ENCODE results near the gene MAP3K7. TPM values are rescaled to one million over a fixed set of nuclear protein-coding genes. Genes with fewer than 3 reads are reported as not detected.

The MAP3K7 gene
- total and polyA plus RNA-seq, 2 of the 4 experiments (the other 2 are of a cell fraction) = 26.5 to 29.9 TPM

- H4K20me1 ChIP-seq (ENCODE audit: insufficient read depth, low read length) = no peaks in the 10 kb centered on the region
- no peak for ATAC-seq (ENCODE audit: low read depth)
- H3K4ac ChIP-seq (ENCODE audit: low read depth, low read length) = no peak overlapping the region
- H2AK5ac ChIP-seq (ENCODE audit: low read depth, low read length) = no peak overlapping the region
- no peaks in the 10 kb centered on the region for H3K36me3 ChIP-seq (ENCODE audit: control insufficient read depth, insufficient read depth, low read length)
- H4K91ac ChIP-seq (ENCODE audit: insufficient read depth, low read depth, low read length) = no peak overlapping the region
- H3K9me1 ChIP-seq (ENCODE audit: insufficient read depth, low read length) = no peaks in the 10 kb centered on the region
- TF ChIP-seq BHLHE40 (IDR thresholded peaks at IDR 0.05; ENCODE audit: low read depth, low read length) (no peak), ELK1 (IDR thresholded peaks at IDR 0.05; ENCODE audit: borderline replicate concordance, low read depth, low read length) (no peak), POLR2A (IDR thresholded peaks at IDR 0.05; ENCODE audit: low read depth, low read length) (no peak), CHD1 (IDR thresholded peaks at IDR 0.05; ENCODE audit: low read depth, low read length) (no peak), RCOR1 (IDR thresholded peaks at IDR 0.05; ENCODE audit: insufficient replicate concordance, low read length) (no peak), MAFK (IDR thresholded peaks at IDR 0.05; ENCODE audit: low read depth, low read length) (no peak), RFX5 (IDR thresholded peaks at IDR 0.05; ENCODE audit: low read depth, low read length) (no peak), MXI1 (IDR thresholded peaks at IDR 0.05; ENCODE audit: borderline replicate concordance, low read depth, low read length) (no peak), CEBPB (IDR thresholded peaks at IDR 0.05; ENCODE audit: low read depth, low read length) (no peak), MAZ (IDR thresholded peaks at IDR 0.05; ENCODE audit: borderline replicate concordance, low read depth, low read length) (no peak), CTCF (conservative IDR thresholded peaks at IDR 0.05; ENCODE audit: low read depth, low read length) (no peak), SMC3 (IDR thresholded peaks at IDR 0.05; ENCODE audit: low read depth, low read length) (no peak), NFE2L2 (IDR thresholded peaks at IDR 0.05; ENCODE audit: low read depth, low read length) (no peak), RAD21 (IDR thresholded peaks at IDR 0.05; ENCODE audit: low read length) (no peak), FOS (IDR thresholded peaks at IDR 0.05; ENCODE audit: low read depth, low read length) (no peak), USF2 (IDR thresholded peaks at IDR 0.05; ENCODE audit: low read depth, low read length) (no peak)
- H3K9ac ChIP-seq (ENCODE audit: low read depth, low read length) = no peak overlapping the region
- no peak overlapping the region for H2BK15ac ChIP-seq (ENCODE audit: low read depth, low read length)
- intact Hi-C loops (cut with micrococcal nuclease) (no loop called here), dilution Hi-C loops (cut with HindIII; ENCODE audit: low sequenced_read_pairs, unreplicated experiment) (no loop called here), in situ Hi-C loops (cut with MboI; ENCODE audit: low sequenced_read_pairs) (no loop called here)
- DNase-seq = no peak
- ChIA-PET POLR2A (ENCODE audit: unreplicated experiment) (no interaction called here), CTCF (no interaction called here)
- H3K27ac ChIP-seq (ENCODE audit: insufficient read depth, low read length) = no peak overlapping the region
- H3K4me2 ChIP-seq (ENCODE audit: low read depth, low read length) = no peak overlapping the region
- H2AK9ac ChIP-seq (replicated peaks; ENCODE audit: low read depth, low read length, poor library complexity) = no peak overlapping the region
- no TSS peak for BruUV-seq (replicated peaks)
- no peak overlapping the region for H2BK20ac ChIP-seq (ENCODE audit: low read depth, low read length)
- no peaks in the 10 kb centered on the region for H3K4me1 ChIP-seq (ENCODE audit: control insufficient read depth, insufficient read depth, low read length)
- no CpG with 5 or more reads among the region's 4 CpGs for WGBS, 2 experiments (ENCODE audit: extremely low coverage in 2 of 2, insufficient read length in 1 of 2)
- no peak overlapping the region for H3K14ac ChIP-seq (replicated peaks; ENCODE audit: low read depth, low read length)
- no peak overlapping the region for H2AFZ ChIP-seq (replicated peaks; ENCODE audit: low read length, poor library complexity)
- no peak overlapping the region for H2BK120ac ChIP-seq (ENCODE audit: low read depth, low read length)
- H3K79me1 ChIP-seq (ENCODE audit: low read depth in 1 of 2, low read length in 2 of 2) = no peaks in the 10 kb centered on the region
- no peak overlapping the region for H4K8ac ChIP-seq (ENCODE audit: low read depth in 2 of 2, low read length in 2 of 2)
- H3K56ac ChIP-seq (ENCODE audit: extremely low read depth, insufficient read depth, low read length) = no peak overlapping the region
- H3K27me3 ChIP-seq (ENCODE audit: control insufficient read depth, insufficient read depth, low read length) = peaks cover 6% of the 10 kb centered on the region
- H2BK5ac ChIP-seq (ENCODE audit: low read depth, low read length, poor library complexity, severe bottlenecking) = no peak overlapping the region
- H3K18ac ChIP-seq (ENCODE audit: low read depth, low read length) = no peak overlapping the region
- H3K23ac ChIP-seq (ENCODE audit: low read depth, low read length) = no peak overlapping the region
- H3K4me3 ChIP-seq (ENCODE audit: insufficient read depth, low read depth, low read length) = no peak overlapping the region
- no peak overlapping the region for H4K5ac ChIP-seq (ENCODE audit: low read depth, low read length)
- no peaks in the 10 kb centered on the region for H3K9me3 ChIP-seq (ENCODE audit: control insufficient read depth, insufficient read depth, low read length)
Measured at GRCh38 chr6:90485635-90486277, 101.1 kb downstream of the MAP3K7 start.
